HTR-8/SVneo (cell line): ENCODE data around the gene AUTS2.

Experiments used
- DNase-seq: peaks from one replicate; pipeline ENCODE4 v3.0.0; 2011; ENCODE audit warnings: low spot score, mixed read lengths; ENCODE audit not compliant: insufficient read length
- FAIRE-seq: peaks from 2 replicates; lab custom pipeline; 2011; peaks lifted over from hg19 to GRCh38; lab: Jason Lieb, UNC

Gene AUTS2

DNA sequence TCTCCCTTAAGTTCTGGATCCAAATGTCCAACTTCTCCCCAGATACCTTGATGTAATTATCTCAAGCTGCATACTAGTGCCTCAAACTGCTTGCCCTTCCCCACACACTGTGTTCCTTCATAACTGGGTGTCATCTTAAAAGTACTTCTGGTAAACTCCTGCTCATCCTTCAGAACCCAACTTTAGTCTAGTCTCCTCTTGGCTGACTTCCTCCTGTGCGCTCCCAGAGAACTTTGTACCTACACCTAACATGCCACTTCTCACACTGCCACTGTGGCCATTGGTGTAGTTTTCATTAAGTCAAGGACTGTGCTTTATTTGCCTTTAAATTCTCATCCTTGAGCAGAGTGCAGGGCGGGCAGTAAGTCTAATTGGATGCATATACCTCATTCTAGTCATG, 958.5 kb downstream of the AUTS2 start:
- FAIRE-seq (no peak), DNase-seq (no peak)

DNA sequence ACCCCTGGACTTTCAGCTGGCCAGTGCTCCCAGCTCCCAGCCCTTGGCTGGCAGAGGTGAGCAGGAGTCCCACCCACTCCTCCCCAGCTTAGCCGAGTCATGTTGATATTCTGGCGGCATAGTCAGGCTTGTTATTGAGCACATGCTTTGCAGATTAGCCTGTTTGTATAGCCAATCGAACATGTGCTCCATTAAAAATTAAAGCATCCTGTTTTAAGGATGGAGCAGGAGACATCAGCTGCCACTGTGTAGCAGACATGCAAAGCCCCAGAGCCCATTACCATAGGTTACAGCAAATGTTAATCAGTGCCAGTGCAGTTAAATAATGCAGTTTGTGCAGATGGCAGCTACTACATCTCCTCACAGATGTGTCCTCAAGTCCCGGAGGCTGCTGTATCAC, 959.1 kb downstream of the AUTS2 start:
- DNase-seq (no peak), FAIRE-seq (no peak)

DNA sequence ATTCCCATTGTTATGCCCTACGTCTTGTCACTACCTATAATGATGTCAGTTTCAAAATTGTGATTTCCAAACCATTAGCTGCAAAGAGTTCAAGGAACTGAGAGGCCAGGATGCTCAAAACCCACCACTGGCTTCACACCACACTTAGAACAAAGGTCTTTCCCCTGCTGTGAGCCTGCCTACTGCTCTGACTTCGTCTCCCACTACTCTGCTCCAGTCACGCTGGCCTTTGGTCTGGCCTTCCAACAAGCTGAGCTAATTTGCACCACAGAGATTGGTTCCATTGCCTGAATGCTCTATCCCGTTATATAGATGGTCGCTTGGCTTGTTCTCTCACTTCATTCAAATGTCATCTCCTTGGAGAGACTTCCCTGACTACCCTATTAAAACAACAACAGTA, 961.5 kb downstream of the AUTS2 start:
- FAIRE-seq (no peak), DNase-seq (no peak)

DNA sequence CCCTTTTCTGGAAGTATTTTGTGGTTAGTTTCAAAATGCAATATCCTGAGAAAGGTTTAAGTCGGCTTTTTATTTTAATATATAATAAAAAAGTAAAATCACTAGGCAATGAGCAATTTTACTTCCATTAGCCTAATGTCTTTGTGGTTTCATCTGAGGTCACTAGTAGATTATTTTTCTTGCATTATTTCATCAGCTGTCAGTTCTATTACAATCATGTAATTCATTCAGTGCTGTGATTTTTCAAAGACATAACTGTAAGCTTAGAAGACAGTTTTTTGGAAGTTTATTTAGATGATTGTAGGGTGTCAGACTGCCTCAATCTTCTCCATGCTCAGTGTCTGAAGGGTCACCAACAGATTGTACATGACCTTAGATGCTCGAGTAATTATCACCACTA, 965.7 kb downstream of the AUTS2 start:
- DNase-seq (no peak), FAIRE-seq (no peak)

DNA sequence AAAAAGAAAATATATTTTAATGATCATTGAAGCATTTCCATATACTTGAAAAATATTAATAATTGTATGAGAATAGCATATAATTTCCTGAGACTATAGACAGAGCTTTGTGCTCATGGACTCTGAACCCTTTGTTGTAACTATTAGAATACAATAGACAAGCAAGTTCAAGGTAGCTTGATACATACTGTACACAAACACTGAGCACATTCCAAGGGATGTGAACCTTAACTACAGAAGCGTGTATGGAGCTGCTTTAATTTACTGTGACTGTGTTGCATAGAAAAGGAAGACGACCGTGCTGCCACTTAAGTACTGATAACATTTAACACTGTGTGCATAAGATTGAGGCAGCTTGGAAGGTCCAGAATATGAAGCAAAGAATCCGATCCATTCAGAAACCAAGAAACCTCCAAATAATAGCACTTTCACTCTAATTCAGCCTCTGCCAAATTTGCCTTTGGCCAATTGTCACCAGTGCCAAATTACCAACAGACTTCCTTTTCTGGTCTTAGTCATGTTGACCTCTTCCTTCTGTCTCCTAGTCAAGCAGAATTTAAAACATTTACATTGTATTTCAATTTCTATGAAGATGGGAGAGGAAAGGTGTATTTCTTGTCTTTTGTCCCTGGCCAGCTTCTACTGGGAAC, 967.6 kb downstream of the AUTS2 start:
- DNase-seq, result no peak
- FAIRE-seq, result no peak

DNA sequence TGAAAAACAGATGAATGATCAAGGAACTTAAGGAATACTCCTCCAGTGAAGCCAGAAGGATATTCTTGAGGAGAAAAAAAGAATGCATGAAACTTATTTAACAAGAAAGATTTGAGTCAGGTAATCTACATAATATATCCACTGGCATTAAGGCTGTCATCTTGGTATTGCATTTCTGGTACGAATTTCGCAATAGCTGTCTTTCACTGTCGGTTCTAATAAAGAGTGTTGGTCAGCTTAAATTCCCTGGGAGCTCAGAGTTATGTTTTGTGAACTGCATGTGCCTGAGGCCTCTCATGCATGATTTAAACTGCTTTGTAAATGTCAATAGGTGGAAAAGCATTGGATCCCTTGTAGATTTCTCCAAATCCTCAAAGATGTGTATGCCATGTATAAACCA, 968.4 kb downstream of the AUTS2 start:
- FAIRE-seq (no peak), DNase-seq (peak; percentile 24)

DNA sequence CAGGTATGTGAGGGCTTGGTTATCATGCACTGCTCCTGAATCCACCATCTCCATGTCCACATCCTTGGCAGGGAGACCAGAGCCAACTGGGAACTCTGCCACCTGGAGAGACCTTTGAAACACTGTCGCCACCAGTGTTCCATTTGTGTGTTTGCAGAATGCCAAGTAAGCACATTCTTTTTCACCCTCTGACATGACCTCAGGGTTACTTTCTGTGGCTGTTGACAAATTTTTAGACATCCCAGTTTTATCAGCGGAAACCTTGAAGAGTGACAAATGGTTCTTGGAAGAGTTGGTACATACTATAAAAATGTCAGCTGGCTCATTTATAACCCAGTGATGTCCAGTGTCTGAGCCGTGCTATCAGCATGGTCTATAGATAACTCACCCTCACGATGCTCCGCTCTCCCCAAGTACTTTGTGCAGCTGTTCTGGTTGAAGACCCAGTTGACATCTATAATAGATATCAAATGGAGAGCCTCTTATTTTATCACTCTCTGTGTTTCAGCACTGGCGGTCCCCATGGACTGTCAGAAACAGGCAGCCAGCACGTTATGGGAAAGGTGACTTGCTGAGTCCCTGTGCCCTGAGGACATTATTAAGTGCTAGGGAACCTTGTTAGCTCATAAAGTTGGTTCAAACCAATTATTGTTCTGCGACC, 970.5 kb downstream of the AUTS2 start:
- FAIRE-seq (no peak), DNase-seq (no peak)

DNA sequence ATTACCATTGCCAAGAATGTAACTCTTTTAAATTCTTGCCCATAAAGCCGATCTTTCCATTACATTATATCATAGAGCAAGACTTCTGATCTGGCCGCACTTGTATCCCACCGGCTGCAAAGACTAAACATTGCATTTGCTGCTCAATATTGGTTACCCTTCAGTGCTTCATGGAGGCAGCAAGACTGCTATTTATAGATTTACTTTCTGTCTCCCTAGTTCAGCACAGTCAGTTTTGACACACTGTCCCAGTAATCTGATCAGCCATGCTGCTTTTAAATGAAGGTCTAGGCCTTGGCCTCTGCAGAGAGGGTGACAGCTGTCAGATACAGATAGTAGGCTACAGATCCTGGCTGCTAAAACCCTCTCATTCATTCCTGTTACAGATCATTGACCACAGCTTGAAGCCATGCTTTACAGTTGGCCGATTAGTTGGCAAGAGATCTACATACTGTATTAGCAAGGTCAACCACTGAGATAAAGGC, 971.1 kb downstream of the AUTS2 start:
- no peak for DNase-seq

DNA sequence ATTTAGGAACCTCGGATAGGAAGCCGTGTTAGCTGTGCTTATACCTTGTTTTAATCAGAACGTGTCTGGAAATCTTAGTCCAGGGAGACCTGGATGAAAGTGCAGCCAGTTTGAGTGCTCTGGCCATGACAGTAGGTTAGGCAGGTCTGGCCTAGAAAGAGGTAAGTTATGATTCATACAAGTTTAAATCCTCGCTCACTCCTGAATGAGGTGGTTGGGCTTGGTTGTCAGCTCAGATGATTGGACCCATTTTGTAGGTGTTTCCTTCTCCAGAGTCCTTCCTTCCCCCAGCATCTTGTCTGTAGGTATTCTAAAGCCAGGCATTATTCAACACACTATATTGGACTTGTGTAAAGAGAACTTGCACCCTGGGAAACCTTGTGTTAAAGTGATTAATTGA, 971.8 kb downstream of the AUTS2 start:
- DNase-seq (no peak), FAIRE-seq (no peak)

More for the DNA sequence above, 971.1 kb downstream of the AUTS2 start:
- no peak for FAIRE-seq

DNA sequence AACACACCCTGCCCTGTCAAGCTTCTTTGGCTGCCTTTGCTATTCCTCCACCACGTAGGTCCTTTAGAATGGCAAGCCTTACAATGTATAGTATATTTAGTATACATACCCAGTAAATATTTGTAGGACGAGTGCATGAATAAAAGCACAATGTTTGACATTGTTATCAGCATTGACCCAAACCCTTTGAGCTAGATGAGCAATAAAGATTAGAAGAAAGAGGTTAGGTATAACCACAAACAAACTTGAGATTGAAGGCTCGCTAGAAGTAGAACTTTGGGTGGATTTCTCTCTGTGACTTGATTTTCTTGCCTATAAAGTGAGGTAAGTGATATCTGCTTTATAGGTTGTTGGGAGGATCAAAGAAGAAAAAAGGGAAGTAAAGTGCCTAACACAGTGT, 972.7 kb downstream of the AUTS2 start:
- FAIRE-seq (no peak), DNase-seq (no peak)

DNA sequence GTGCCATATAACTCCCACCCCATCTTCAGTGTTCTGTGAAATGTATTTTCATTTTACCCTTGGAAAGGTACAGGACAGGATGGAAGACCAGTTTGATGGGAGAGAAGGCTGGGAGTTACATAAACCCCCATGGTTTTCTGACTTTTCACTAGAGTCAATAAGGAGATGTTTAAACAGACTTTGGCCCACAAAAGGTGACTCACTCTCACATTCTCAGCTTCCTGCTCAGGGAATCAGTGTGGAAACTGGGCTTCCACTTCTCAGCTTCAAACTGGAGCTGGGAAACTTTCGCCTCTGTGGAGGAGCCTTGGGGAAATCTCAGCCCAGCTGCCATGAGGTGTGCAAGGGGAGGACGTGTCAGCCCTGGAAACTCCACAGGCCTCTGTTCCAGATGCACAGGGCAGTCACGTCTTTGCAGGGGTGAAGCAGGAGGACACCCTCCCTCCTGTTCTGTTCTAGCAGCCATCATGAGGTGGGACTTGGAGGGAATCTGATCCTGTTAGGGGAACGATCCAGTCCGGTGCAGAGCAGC, 973.2 kb downstream of the AUTS2 start:
- DNase-seq (no peak), FAIRE-seq (no peak)

DNA sequence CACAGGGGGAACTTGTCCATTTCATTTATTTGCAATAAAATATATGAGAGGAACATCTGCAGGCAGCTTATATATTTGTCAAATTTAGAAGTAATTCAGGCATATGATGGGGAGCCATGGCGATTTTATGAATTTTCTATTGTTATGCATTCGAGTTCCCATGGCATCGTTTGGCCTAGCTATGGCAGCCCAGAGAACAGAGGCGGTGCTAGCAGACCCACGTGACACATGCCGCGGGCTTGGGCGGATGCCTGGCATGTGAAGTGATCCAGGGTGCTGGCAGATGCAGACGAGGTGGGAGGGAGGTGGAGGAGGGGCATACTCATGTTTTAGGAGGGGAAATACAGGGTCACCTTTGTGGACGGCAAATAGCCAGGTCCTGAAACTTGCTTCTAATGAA, 973.7 kb downstream of the AUTS2 start:
- no peak for DNase-seq
- no peak for FAIRE-seq

DNA sequence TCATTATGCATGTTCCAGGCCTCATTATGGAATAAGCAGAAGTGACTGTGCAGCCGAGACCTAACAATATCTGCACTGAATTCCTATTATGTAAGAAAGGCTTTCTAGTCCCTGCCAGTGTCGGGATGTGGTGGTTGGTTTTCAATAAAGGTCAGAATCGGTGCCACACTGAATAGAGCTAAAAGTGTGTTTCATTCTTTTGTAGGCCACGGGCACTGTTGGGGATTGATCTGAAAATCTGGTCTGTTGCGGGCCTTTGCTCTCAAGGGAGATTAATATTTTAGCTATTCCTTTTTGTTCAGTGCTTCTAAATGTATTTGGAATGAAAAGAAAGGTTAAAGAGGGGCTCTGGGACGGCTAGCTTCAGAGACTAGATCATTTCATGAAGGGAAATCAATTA, 974.3 kb downstream of the AUTS2 start:
- FAIRE-seq (no peak), DNase-seq (no peak)

DNA sequence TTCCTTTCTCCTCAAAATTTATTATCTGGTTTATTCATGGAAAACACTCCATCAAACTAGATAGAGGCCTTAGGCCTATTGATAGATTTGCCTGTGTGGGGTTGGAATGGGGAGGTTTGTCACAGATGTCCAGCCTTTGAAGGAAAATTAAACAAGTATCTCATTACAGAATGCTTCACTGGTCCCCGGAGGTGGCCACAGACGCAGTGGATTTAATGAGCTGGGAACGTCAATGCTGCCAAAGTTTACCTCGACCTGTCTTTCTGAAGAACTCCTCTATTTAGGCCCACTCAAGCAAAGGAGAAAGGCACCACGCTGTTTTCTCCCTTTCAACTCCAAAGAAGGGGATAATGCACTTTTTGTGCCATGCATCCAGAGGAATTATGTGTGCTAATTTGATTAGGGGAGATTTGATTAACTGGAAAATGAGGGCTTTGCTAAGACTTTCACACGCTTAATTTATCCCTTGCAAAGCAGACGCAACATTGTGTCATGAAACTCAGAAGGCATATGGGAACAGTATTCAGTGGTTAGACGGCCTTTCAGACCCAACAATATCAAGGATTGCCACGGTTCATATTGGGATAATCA, 974.9 kb downstream of the AUTS2 start:
- DNase-seq (no peak), FAIRE-seq (no peak)

DNA sequence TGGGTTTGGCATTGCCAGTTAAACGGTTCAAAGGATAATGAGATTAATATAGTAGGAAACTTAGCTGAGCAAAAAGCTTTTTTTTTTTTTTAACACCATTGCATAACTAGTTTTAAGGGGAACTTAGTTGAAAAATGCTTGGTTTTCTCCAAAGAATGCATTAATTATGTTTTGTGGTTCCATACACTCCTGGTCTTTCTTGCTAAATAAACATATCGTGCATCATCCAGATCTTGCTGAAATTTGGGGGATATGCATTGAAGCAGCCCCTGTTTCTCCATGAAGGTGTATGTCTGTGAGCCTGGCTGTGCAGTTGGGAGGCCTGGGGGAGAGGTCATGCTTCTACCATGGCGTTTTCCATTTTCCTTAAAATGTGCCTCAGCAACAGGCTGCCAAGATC, 975.4 kb downstream of the AUTS2 start:
- FAIRE-seq (no peak), DNase-seq (no peak)

DNA sequence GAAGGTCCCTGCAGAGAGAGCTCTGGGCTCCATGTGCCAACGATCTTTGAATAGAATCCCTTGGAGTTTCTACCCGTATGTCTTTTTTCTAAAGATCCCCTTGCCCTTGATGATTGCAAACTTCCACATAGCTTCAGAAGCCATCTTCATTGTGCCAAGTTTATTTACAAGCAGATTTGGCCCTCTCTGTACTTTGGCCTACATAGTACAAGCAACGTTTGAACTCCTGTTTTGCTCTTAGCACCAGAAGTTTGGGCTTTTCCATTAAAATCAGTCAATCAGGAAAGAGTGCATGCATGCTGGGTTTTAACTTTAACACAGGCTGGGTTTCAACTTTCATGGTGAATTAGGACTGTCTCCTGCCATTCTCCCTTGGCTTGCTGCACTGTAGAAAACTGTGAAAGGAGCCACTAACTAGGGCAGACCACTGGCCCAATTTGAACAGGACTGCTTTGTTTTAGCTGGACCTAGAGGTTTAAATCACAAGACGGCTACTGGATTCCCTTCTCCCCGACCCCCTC, 976.1 kb downstream of the AUTS2 start:
- DNase-seq (no peak), FAIRE-seq (no peak)

DNA sequence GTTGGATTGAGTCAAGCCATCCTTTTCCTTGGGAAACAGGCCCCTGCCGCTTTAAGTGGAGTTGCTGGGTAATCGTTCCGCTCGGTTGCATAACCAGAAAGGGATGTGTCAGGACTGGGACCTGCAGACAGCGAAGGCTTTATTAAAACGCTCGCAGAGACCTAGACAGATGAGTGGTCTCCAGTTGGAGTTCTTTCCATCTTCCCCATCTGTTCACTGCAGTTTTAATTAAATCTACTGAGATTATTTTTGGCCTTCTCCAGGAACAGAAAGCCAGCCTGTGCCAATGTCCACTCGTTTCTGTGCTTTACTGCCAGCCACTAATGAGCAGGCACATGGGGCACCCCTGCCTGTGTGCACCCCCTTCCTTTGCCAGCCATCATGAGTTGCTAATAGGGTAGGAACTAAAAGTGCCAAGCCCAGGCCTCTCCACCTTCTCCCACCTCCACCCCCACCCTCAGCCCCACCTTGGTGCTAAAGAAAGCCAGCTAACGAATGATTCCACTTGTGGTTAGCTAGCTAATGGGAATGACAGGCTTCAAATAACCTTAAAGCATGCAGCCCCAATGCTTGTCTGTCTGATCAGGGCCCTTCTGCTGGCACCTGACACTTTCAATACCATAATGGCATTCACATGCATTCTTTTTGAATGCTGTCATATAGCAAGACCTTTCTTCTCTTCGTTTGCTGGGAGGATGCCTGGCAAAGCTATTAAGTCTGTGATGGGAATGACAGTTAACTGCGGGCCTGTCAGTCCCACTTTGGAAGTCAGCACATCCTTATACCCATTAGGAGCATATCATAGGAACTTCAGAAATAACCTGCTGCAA, 976.9 kb downstream of the AUTS2 start:
- FAIRE-seq, result no peak

DNA sequence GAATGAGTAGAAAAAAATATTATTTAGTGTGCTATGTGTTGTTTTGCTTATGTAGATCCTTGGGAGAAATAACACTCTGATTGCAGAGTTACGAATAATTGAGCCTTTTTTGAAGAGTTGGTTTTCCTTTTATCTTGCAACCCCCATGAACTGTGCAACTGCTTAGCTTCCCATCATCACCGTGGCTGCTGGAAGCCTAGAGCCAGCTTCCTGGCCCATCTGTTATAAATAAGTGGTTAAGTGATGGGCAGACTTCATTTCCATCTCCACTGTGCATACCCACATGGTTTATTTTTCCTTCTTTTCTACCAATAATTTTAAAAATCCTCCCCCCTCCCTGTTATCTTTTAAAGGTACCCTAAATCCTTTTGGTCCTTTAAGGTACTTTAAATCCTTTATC, 978.8 kb downstream of the AUTS2 start:
- DNase-seq, result no peak
- no peak for FAIRE-seq

More for the DNA sequence above, 976.9 kb downstream of the AUTS2 start:
- DNase-seq, result peak; percentile 33

DNA sequence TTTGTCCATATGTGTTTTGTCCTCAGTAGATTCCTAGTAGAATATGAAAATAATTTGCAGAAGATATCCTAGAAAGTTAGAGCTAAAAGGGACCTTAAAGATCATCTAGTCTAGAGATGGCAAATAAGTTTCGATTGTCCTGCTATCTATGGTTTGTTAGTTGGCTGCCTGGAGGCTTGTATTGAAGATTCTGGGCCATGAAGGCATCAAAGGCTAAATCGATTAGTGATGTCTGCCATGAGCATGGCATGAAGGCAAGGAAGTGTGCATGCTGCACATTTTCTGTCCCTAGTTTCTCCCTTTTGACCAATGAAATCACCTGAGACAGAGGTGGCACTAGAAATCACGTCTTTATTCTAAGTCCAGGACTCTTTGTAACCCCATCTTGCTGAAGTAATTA, 979.9 kb downstream of the AUTS2 start:
- DNase-seq (no peak), FAIRE-seq (no peak)

DNA sequence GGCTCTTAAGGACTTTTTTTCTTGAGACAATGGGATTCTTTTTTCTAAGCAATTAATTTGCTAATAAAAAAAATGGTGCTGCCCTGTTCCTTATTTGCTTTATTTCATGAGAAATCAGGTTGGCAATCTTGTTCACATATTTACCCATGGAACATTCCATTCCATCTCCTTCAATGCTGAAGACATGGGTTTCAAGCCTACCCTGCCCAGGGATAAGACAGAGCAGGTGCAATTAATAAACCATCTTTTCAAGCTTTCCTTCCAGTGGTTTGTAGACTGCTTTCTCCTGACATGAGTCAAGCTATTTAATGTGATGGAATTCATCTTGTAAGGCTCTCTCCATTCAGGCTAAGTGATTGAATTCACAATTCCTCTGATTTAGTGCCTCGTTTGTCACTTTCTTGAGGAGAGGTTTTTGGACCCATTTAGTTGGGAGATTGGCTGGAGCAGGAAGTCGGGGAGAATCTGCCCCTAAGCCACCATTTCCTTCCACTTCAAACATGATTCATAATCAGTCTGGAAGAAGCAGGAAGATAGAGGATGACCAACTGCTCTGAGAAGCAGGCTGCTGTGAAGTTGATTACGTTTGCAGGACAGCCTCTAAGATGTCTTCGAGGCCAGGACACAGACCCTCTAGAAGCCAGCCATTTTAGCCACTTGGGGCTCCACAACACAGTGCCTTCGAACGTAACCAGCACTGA, 981.3 kb downstream of the AUTS2 start:
- FAIRE-seq (no peak), DNase-seq (no peak)
